ENCODE measurements around the gene RUSC1. TPM values are rescaled to one million over a fixed set of nuclear protein-coding genes. Genes with fewer than 3 reads are reported as not detected.

Gene RUSC1
- total RNA-seq, 1 donor from 2014 or later: 67.1 TPM

DNA sequence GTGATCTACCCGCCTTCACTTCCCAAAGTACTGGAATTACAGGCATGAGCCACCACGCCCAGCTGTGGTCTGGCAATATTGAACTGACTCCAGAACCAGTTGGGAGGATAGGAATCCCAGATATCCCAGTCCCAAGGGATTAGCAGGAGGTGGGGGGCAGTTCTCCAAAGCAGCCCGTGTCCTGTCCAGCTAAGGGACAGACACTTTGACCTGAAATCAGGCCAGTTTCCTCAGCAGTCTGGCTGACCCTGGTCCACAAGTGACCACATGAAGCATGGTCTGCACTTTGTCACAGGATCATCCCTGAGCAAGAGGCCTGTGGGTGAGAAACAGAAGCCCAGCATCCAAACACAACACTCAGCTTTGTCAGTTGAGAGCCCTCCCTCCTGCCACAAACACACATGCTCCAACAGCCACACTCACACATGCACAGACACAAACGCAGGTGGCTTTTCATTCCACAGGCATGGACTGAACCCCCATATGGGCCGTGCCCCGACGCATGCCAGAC, 14.8 kb upstream of the RUSC1 start:
- H3K27ac Mint-ChIP-seq (ENCODE audit: unreplicated experiment): no peak overlapping the region
- peaks cover 18% of the 10 kb centered on the region for H3K36me3 Mint-ChIP-seq (ENCODE audit: low read depth, unreplicated experiment)
- DNase-seq (ENCODE audit: low spot score): no peak
- TF ChIP-seq CTCF (IDR thresholded peaks at IDR 0.05; ENCODE audit: unreplicated experiment): no peak
- H3K4me1 Mint-ChIP-seq (ENCODE audit: unreplicated experiment): peaks cover 28% of the 10 kb centered on the region
- no peak overlapping the region for H3K4me3 Mint-ChIP-seq (ENCODE audit: unreplicated experiment)
- peaks cover 31% of the 10 kb centered on the region for H3K27me3 Mint-ChIP-seq (ENCODE audit: unreplicated experiment)
- H3K9me3 Mint-ChIP-seq (ENCODE audit: unreplicated experiment): no peaks in the 10 kb centered on the region

- no peaks in the 10 kb centered on the region for H3K9me3 Mint-ChIP-seq (ENCODE audit: unreplicated experiment)
- peaks cover 33% of the 10 kb centered on the region for H3K4me1 Mint-ChIP-seq (ENCODE audit: unreplicated experiment)
- H3K27me3 Mint-ChIP-seq (ENCODE audit: unreplicated experiment): peaks cover 36% of the 10 kb centered on the region
- peaks cover 19% of the 10 kb centered on the region for H3K36me3 Mint-ChIP-seq (ENCODE audit: low read depth, unreplicated experiment)
- no peak for DNase-seq (ENCODE audit: low spot score)
- TF ChIP-seq CTCF (IDR thresholded peaks at IDR 0.05; ENCODE audit: unreplicated experiment): peak; percentile 25
- peak overlapping the region; percentile 73 for H3K4me3 Mint-ChIP-seq (ENCODE audit: unreplicated experiment)
- H3K27ac Mint-ChIP-seq (ENCODE audit: unreplicated experiment): peak overlapping the region; percentile 24
Observed at GRCh38 chr1:155307247-155307740, 13.4 kb upstream of the RUSC1 start.

- DNase-seq (ENCODE audit: low spot score): peak; percentile 91
- Mint-ChIP-seq H3K9me3 (ENCODE audit: unreplicated experiment) (no peaks in the 10 kb centered on the region), H3K4me3 (ENCODE audit: unreplicated experiment) (peak within 1 kb of the TSS; percentile 99), H3K4me1 (ENCODE audit: unreplicated experiment) (peaks cover 45% of the 10 kb centered on the region), H3K27me3 (ENCODE audit: unreplicated experiment) (peaks cover 35% of the 10 kb centered on the region), H3K36me3 (ENCODE audit: low read depth, unreplicated experiment) (peaks cover 29% of the 10 kb centered on the region), H3K27ac (ENCODE audit: unreplicated experiment) (peak within 1 kb of the TSS; percentile 100)
- no peak for TF ChIP-seq CTCF (IDR thresholded peaks at IDR 0.05; ENCODE audit: unreplicated experiment)
Observed at GRCh38 chr1:155308493-155309422, 11.9 kb upstream of the RUSC1 start, which contains the start of gene FDPS. Gene FDPS (plus strand): TSS chr1:155308866. CDS start chr1:155309790, 924 bp downstream.

GRCh38 chr1:155309423-155310021, 11.2 kb upstream of the RUSC1 start:
- TF ChIP-seq CTCF (IDR thresholded peaks at IDR 0.05; ENCODE audit: unreplicated experiment): peak; percentile 12
- Mint-ChIP-seq H3K4me3 (ENCODE audit: unreplicated experiment) (peak overlapping the region; percentile 99), H3K27ac (ENCODE audit: unreplicated experiment) (peak overlapping the region; percentile 100), H3K4me1 (ENCODE audit: unreplicated experiment) (peaks cover 45% of the 10 kb centered on the region), H3K27me3 (ENCODE audit: unreplicated experiment) (peaks cover 32% of the 10 kb centered on the region), H3K9me3 (ENCODE audit: unreplicated experiment) (no peaks in the 10 kb centered on the region), H3K36me3 (ENCODE audit: low read depth, unreplicated experiment) (peaks cover 29% of the 10 kb centered on the region)
- DNase-seq (ENCODE audit: low spot score): peak; percentile 41
